UCSD-AML1 (cell line): ENCODE measurements around the gene NCOR2.

Source experiments
- DNase-seq: peaks from one replicate; lab custom pipeline; 2025; ENCODE audit not compliant: unreplicated experiment; lab: John Stamatoyannopoulos, UW

NCOR2 gene

DNA sequence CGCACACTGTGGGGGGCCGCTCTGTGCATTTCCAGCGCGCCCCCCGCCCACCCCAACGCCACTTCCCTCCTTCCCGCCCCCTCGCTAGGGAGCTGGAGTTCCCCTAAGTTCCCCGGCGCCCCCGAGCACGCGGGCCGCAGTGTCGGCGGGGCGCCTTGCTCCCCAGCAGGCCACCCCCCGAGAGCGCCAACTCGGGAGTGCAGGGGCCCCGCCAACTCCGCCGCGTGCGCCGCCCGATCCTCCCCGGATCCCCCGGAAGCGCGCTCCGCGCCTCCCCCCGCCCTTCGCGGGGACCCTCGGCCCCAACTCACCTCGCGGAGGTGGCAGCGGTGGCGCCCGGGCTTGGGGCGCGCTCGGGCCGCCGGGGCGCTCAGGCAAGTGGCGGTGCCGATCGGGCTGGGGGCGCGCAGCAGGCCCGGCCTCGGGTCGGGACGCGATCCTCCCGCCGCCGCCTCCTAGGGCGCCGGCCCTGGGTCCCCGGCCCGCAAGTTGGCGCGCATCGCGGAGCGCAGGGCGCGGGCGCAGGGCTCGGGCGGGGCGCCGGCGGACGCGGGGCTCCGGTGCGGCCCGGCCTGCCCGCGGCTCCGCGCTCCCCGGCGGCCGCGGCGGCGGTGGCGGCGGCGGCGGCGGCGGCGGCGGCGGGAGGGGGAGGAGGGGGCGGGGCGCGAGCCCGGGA, at the start of gene NCOR2:
TSS of gene NCOR2 (minus strand) at position 616 of the 676 bp plus-strand sequence. CDS start 72,361 bp downstream, outside the sequence.
- DNase-seq = peak; percentile 53

DNA sequence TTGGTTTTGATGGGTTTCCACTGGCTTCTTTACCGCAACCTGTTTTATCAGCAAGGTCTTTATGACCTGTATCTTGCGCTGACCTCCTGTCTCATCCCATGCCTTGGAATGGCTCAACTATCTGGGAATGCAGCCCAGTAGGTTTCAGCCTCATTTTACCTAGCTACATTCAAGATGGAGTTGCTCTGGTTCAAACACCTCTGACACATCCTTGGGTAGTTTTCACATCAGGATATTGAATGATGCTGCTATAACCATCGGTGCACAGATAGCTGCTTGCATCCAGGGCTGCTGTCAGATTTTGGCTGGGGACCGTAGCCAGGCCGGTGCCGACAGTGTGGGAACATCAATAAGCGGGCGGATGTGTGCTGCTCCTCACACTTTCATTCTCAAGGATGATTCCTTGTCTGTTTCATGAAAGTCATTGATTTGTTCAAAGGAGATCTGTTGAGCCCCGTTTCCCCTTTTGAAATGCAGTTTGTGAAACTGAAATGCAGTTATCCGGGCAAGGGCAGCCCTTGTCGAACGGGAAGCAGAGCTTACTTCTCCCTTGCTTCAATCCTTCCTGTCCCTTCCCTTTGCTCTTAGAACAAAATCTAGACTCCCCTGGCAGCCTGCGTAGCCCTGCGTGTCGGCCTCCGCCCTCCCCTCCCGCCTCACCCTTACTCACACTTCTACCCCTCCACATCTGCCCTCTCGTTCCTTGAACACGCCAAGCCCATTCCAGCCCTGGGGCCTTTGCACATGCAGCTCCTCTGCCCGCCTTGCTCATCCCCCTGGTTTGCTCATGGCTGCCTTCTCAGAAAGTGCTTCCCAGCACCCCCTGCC, 49.2 kb upstream of the NCOR2 start:
- DNase-seq = no peak

DNA sequence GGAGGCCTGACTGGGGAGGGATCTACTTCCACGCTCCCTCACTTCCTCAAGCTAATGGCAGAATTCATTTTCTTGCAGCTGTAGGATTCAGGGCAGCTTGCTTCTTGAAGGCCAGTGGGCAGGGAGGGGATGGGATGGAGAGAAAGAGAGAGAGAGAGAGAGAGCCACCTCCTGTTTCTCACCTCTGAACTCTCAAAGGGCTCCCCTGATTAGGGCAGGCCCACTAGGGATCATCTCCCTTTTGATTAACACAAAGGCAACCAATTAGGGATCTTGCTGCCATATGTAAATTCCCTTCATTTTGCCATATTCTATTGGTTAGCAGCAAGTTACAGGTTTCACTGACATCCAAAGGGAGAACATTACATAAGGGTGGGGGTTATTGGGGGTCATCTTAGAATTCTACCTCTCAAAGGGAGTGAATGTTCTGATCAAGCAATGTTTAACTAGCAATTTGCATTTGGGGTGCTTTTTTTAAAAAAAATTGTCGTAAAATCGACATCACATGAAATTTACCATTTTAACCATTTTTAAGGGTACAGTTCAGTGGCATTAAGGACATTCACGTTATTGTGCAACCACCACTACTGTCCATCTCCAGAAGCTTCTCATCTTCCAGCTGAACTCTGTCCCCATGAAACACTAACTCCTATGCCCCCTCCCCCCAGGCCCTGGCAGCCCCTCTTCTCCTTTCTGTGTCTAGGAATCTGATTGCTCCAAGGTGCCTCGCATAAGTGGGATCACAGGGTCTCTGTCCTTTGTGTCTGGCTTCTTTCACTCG, 47.3 kb upstream of the NCOR2 start:
- DNase-seq = no peak

DNA sequence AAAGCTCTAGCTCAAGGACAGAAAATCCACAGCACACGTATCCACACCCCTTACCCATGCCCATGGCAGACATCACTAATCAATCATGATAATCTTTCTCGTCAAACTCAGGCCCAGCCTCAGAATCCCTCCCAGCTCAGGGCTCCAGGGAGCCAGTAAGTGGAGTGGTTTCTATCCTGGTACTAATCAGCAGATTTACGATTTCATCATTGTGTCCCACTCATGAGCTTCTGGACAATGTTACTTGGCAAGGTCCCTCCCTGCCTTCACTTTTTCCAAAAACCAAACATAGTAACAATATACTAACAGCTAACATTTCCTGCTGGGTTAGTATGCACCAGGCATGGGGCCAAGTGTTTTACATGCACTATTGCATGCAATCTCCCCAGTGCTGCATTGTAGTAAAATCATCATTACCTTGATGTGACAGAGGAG, 45.8 kb upstream of the NCOR2 start:
- no peak for DNase-seq

DNA sequence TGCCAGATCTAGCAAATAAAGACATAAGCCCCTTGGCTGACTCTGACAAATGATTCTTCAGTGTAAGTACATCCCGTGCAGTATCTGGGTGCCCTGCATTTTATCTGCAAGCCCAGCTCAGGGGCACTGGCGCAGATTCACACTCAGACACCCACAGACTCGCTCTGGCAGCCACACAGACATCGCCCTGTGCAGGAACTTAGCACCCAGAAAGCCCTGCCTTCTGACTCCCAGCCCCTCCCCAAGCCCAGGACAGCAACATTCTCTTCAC, 44.9 kb upstream of the NCOR2 start:
- no peak for DNase-seq

DNA sequence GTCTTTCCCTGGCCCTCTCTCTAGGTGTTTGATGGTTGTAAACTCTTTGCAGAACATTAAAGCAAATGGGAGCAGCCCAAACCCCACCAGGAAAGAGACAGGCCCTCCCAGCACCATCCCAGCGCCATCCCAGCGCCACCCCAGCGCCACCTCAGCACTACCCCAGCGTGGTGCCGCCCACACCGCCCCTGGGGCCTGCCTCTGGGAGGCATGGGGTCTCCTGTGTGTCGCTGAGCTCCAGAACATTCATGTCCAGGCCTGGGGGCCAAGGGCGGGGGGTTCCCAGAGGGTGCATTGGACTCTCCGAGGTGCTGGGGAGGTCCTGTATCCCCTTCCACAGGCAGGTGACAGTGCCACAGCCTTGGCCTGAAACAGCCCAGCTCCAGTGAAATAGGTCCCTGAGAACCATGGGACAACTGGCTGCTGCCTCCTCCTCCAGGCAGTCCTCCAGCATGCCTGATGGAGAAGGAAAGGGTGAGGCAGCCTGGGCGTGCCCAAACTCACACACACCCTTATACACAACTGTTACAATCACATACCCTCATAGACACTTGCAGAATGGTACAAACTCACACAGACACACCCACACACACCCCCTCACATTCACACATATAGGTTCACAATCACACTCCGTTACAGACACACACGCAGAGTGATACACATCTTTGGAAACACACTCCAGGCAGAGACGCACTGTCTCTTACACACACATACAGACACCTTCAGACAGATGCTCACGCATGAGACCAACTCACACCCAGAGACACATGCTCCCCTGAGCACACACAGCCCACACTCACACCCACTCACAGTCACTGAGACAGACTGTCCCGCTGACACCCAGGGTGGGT, 44.4 kb upstream of the NCOR2 start:
- no peak for DNase-seq

DNA sequence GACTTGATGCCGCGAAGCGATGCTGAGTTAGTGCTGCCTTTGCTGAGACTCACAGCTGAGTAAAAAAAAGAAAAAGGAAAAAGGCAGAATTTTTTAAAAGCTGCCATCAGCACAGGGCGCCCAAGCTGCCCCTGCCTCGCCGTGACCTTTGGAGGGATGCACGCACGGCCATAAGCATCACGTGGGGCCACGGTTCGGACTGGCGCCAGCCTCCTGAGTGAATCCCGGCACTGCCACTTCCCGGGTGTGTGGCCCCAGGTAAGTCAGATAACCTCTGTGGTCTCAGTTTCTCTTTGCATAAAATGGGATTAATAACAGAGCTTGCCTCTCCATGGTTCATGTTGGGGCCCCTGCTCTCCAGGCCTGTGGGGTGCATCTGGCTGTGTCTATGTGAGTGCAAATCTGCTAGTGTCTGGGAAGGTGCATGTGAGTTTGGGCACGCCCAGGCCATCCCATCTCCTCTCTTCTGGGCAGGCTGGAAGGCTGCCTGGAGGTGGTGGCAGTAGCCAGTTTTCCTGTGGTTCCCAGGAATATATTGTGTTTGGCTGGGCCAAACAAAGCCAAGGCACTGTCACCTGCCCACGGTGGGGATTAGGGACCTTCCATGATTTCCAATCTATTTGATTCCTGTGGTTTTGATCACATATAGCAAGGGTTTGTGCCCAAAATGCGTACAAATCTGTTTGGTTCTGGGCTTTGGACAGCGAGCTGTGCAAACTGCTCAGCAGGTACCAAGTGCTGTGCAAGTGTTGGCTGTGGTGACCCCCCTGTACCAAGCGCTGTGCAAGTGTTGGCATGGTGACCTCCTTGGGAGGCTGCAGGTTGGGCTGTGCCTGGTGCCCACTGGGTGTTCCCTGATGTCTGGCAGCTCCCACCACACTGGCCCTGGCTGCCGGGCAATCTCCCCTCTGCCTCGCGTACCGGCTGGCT, 43.5 kb upstream of the NCOR2 start:
- DNase-seq = no peak

DNA sequence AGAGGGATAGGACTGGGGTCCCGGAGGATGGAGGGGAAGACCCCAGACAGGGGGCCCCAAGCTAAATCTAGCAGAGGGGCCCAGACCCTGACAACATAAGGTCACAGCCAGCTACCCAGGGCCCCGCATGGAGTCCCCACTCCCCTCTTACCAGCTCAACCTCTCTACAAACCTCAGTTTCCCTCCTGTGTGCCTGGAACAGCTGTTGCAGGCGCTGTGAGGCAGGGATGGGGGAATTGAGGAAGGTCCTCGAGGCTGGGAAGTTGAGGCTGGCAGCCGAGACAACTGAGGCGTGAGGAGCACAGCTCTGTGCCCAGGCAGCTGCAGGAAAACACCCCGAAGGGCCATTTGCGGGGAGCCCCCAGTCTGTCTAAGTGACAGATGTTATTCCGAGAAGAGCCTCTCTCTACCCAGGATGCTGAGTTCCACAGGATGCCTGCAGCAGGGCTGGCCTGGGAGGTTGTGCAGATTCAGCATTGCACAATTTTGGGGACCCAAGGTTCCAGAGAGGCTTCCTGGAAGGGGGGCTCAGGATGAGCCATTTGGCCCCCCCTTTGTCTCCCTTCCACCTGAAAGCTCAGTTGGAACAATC, 42.7 kb upstream of the NCOR2 start:
- no peak for DNase-seq

DNA sequence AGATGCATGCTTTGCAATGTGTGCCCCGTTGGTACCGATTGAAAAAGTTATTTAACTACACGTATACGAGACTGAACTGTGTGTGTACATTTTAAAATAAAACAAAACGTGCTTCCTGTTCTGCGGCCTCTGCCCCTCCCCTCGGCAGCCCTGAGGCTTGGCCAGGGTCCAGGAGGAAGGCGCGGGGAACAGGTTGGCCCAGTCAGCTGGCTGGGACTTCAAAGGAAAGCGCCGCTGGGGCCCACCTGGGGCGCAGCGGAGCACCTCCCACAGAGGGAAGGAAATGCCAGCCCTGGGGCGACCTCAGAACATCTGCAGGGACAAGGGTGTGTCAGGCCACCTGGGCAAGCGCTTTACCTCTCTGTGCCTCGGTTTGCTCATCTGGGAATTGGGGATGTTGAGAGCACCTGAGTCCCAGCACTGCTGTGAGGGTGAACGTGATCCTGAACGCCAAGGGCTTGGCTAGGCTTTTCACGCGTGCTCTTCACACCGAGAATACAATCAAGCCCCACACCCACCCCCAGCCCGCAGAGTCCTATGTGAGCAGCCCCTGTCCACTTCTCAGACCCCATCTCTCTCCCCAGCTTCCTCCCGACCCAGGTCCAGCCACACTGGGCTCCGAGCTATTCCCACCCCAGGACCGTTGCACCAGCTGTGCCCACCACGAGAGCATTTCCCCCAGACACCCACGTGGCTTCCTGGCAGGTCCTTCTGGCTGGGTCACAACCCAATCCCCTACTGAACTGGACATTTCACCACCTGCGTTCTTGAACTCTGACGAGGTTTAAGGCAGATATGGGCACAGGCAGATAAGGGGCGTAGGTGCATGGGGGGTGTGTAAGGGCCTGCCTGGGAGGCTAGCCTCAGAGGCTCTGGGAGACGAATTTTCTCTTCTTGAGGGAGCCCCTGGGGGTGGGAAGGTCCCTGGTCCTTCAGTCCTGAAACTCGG, 41.9 kb upstream of the NCOR2 start:
- DNase-seq = peak; percentile 75

DNA sequence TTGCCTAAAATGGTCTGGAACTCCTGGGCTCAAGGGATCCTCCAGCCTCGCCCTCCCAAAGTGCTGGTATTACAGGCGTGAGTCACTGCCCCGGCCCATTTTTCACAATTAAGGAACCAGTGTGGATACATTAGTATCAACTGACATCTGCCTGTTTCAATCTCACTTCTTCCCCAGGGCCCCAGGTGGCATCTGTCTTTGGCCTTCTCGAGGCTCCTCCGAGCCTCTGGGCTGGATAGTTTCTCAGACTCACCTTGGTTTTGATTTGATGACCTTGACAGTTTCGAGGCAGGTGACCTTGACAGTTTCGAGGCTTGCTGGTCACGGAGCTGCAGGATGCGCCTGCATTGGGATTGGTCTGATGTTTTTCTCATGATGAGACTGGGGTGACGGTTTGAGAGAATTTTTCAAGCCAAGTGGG, 41.0 kb upstream of the NCOR2 start:
- DNase-seq = no peak

DNA sequence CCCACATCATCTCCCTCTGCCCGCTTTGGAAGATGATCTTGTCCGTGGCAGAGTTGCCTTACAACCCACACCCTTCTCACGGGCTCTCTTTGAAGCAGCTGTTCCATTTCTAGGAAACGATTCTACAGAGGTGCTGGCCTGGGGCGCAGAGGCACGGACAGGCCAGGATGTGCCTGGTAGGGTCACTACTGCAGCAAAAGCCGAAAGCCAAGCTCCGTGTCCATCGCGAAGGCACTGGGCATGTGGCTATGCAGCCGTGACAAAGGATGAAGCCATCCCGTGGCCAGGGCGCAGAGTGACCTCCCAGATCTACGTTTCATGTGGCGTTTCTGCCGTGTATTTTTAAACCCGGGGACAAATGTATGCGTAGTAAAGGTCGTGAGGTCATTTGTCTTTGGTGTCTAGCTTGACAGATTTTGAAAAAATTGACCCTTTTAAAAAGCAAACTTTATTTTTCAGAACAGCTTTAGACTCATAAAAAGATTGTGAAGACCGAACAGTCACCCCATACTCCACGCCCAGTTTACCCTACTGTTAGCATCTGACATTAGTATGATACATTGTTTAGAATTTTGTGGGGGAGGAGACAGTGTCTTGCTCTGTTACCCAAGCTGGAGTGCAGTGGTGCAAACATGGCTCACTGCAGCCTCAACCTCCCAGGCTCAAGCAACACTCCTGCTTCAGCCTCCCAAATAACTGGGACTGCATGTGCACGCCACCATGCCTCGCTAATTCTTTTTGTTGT, 40.4 kb upstream of the NCOR2 start:
- no peak for DNase-seq

DNA sequence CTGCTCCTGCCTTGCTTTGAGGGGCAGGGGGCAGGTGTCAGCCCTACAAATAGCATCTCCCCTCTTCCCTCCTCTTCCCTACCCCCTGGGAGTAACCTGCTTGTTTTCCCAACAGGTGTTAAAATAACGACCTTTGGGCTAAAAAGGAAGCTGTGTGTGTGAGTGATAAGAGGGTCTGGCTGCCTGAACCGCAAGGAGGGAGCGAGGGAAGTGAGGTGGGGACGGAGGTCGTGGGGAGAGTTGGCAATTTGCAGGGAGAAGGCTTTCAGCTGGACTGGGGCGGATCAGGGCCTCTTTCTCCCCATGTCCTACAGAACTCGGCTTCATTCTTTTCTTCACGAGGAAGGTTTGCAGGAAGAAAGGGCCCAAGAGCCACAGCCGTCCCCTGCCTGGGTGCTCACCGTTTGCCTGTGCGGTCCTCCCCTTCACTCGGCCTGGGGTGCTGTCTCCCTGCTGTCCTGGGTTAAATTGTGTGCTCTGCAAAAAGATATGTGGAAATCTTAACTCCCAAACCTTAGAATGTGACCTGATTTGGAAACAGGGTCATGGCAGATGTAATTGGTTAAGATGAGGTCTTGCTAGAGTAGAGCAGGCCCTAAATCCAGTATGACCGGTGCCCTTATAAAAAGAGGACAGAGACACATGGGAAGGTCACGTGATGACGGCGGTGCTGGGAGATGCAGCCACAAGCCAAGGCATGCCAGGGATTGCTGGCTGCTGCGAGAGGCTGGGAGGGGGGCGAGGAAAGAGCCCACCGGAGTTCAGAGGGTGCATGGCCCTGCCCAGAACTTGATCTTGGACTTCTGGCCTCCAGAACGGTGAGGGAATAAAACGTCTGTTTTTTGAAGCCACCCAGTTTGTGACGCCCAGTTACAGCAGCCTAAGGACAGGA, 38.7 kb upstream of the NCOR2 start:
- DNase-seq = peak; percentile 56

DNA sequence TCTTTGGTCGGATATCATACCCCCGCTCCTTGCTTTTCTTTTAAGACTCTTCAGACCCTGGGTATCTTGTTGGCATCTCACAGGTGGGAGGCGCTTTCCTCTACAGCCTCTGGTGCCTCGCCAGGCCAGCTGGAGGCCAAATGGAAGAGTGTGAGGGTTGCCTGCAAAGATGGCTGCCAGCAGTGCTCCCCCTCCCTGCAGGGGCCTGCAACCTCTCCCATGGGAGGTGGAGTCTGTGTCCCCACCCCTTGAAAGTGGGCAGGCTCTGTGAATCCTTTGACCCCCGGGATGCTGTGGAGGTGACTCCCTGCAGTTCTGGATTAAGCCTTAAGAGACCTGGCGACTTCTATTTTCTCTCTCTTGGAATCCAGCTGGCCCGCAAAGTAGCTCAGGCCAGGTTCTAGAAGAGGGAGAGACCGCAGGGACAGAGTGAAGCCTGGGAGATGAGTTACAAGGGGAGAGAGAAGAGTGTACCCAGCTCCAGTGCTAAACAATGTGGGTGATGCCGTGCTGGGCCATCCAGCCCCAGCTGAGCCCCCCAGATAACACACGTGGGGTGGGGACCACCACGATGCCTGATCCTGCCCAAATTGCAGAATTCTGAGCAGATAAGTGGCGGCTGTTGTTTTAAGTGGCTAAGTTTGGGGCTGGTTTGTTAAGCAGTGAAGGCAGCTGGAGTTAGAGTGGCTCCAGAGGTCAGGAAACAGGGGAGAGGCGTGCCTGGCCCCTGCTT, 37.9 kb upstream of the NCOR2 start:
- peak; percentile 56 for DNase-seq

DNA sequence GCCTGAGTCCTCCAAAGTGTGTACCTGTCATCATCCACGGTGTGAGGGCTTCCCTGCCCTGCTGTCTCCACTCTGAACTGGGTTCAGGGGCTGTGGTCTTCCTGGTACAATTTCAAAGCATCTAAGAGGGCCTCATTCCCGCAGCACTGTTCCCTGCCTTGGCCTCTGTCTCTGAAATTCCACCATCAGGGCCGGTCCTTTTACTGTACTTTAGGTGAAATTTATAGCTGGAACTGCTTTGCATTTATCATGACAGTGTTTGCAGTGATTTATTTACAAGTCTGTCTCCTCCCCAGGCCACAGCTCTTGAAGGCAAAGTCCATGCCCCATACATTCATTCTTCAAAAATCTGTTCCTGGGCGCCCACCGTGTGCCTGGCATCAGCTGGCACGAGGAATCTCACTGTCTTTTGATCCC, 36.9 kb upstream of the NCOR2 start:
- DNase-seq = no peak

DNA sequence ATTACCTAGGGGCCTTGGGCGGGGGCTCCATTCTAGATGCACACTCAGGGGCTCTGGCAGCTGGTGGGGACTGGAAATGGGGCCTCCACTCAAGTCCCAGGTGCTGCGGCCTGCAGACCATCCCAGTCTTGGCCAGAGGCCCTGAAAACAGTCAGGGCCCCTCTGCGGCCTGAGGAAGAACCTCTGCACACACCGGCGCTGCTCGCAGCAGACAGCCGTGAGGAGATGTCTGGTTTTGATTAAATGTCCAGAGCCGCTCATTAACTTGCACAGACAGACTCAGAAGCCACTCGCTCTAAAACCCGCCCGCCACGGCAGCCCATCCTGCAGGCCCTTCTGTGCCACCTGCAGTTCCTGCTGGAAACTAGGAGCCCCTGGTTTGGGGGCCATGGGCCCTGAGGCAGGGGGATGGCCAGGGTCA, 36.4 kb upstream of the NCOR2 start:
- DNase-seq = no peak

DNA sequence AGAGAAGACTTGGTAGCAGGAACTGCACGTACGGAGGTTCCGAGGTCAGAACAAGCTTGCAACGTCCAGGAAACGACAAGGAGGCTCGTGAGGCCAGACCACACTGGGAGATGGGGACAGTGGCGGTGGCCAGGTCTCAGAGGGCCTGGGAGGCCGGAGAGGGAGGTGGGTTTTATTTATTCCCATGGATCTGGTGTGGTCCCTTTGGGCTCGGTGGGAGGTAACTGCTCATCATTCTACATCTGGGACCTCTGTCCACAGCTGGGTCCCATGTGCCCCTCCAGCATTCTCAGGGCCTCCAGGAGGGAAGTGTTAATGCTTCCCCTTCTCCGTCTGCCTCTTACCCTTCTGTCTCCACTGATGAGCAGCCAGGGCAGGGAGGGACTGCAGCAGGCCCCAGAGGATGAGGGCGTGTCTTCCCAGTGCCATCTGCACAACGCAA, 35.7 kb upstream of the NCOR2 start:
- no peak for DNase-seq
